ENCODE measurements around the gene ME1. TPM values are rescaled to one million over a fixed set of nuclear protein-coding genes. Genes with fewer than 3 reads are reported as not detected.
"Not testable (repeated sequence)": the region's sequence is repeated elsewhere in the genome, so short reads cannot be mapped to it uniquely, and the experiment has no call there.

The ME1 gene
- total RNA-seq: 10 to 100 TPM; 12.8 to 14.5 TPM
- long read RNA-seq, donor 1, transcript ME1-201 (14 exons, 3,371 nt): major isoform, 5 of 10 reads
- long read RNA-seq, donor 1, partial matches to known transcripts: 1 of 10 reads
- long read RNA-seq, donor 1, other reads (novel, unspliced or antisense): 4 of 10 reads
- long read RNA-seq, donor 2, transcript ME1-201 (14 exons, 3,371 nt): major isoform, 26 of 33 reads
- long read RNA-seq, donor 2, partial matches to known transcripts: 2 of 33 reads
- long read RNA-seq, donor 2, other reads (novel, unspliced or antisense): 5 of 33 reads

GRCh38 chr6:83430611-83431544 is at the start of gene ME1:
Gene ME1, minus strand, starts transcription at chr6:83431051. Its CDS starts 97 bp downstream, at chr6:83430954.
- peak; percentile 93 for DNase-seq (ENCODE audit: low spot score)
- intact Hi-C loops (cut with DNase I): loop anchor here in 1 of 2 donors (5.0 kb wide), 1 partner anchor 81 kb away; the partner anchor contains the start of gene PRSS35

DNA sequence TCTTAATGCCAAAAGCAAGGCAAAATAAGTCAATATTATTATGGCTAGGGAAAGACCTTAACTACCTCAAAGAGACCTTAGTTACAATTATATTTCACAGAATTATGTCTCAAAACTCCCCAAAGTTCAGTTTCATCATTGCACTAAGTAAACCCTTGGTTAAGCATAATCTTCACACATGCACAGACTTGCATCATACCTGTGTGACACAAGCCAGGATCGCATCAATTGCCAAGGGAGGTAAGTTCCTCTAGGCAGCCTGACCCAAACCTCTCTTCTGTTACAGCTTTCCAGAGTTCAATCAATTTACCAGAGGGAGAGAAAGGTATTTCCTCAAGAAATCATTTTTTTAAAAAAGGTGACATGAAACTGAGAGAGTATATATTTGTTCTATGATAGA is 49.6 kb upstream of the ME1 start:
- intact Hi-C loops (cut with DNase I): no loop called here
- no peak for DNase-seq (ENCODE audit: low spot score)

GRCh38 chr6:83479389-83479788 is 48.5 kb upstream of the ME1 start:
- no peak for DNase-seq (ENCODE audit: low spot score)
- intact Hi-C loops (cut with DNase I): no loop called here

GRCh38 chr6:83476971-83477370 is 46.1 kb upstream of the ME1 start:
- intact Hi-C loops (cut with DNase I): no loop called here
- no peak for DNase-seq (ENCODE audit: low spot score)

- no peak for DNase-seq (ENCODE audit: low spot score)
- intact Hi-C loops (cut with DNase I): no loop called here
These were observed 43.5 kb upstream of the ME1 start for GRCh38 chr6:83474309-83474708.

DNA sequence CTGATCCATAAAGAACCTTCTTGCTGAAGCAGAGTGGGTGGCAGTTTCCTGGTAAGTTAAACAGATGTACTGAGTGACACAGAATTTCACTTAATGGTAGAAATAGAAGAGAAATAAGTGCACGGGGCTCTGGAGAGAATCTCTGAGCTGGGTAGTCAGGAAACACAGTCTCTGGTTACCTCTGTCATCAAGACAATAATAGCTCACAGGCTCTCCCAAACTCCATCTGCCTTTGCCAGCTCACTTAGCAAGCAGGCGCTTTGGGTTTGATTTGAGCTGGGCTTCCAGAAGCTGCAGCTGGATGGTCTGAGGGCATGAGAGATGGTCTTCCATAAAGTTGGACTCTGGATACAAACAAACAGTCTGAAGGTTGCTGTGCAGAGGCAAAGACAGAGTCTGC is 41.9 kb upstream of the ME1 start:
- DNase-seq (ENCODE audit: low spot score): no peak
- intact Hi-C loops (cut with DNase I): no loop called here

- intact Hi-C loops (cut with DNase I): no loop called here
- DNase-seq (ENCODE audit: low spot score): no peak
These were observed 39.7 kb upstream of the ME1 start for GRCh38 chr6:83470587-83470986.

DNA sequence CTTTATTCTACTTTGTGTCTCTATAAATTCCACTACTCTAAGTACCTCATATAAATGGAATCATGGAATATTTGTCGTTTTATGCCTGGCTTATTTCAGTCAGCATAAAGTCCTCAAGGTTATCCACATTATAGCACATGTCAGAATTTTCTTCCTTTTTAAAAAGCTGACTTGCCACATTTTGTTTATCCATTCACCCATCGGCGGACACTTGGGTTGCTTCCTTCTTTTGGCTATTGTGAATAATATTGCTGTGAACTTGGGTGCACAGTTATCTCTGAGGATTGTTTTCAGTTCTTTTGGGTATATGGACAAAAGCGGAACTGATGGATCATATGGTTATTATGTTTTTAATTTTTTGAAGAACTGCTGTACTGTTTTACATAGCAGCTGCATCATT is 39.1 kb upstream of the ME1 start:
- no peak for DNase-seq (ENCODE audit: low spot score)
- intact Hi-C loops (cut with DNase I): no loop called here

DNA sequence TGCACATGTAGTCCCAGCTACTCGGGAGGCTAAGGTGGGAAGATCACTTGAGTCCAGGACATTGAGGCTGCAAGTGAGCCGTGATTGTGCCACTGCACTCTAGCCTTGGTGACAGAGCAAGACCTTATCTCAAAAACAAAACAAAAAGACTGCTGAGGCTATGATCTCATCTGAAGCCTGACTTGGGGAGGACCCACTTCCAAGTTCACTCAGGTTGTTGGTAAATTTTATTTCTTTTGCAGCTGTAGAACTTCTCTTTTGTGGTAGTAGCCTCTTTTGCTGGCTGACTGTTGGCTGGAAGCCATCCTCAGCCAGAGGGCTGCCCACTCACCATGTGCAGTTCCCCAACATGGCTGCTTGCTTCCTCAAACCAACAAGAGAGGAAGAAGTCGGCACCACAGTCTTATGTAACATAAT is 36.8 kb upstream of the ME1 start:
- DNase-seq (ENCODE audit: low spot score): peak; percentile 81
- intact Hi-C loops (cut with DNase I): no loop called here

- intact Hi-C loops (cut with DNase I): no loop called here
These were observed 35.5 kb upstream of the ME1 start for GRCh38 chr6:83466328-83466727.

DNA sequence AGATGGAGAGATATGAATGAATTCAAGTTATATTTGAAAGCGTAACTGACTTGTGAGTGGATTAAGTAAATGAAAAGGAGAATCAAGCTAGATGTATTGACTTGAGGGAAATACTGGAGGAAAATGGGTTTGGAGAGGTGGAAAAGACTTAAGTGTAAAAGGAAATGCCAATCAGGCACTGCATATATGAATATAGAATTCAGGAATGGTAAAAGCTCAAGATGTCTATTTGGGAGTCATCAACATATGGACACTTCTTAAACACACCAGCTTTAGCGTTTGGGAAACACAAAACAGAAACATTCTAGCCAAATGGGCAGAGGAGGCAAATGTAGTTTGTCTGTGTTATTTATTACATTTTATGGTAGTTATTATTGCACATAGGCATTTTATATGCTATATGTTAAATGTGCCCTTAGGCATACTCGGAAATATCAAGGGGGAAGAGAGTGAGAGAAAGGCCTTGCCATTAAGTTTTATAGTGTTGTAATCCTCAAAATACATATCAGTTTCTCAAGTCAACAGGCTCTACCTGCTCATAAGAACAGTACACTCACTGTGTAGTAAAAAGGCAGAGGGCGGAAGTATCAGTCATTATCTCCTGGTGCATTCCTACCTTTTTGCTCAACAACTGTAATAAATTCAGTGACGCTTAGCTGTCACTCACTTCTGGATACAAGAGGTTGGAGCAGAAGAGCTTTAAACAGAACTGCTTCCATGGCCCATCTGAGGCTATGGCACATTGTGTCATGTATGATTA is 33.7 kb upstream of the ME1 start:
- intact Hi-C loops (cut with DNase I): no loop called here
- DNase-seq (ENCODE audit: low spot score): no peak

More at GRCh38 chr6:83466328-83466727, 35.5 kb upstream of the ME1 start:
- no peak for DNase-seq (ENCODE audit: low spot score)

DNA sequence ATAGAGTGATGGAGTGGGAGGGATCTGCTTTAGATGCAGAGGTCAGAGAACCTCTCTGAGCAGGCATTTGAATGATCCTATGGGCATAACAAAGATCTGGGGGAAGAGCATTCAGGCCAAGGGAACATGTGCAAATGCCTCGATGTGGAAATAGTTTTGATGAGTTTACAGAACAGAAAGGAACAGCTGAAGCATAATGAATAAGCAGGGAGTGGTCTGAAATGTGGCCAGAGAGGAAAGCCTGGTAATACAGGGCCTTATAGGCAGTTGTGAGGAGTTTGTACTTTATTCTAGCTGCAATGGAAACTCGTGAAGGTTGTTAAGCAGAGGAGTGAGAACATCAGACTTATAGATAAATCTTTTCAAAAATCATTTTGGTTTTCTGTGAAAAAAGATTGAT is 33.0 kb upstream of the ME1 start:
- no peak for DNase-seq (ENCODE audit: low spot score)

GRCh38 chr6:83462524-83462923 is 31.7 kb upstream of the ME1 start:
- DNase-seq (ENCODE audit: low spot score): no peak
- intact Hi-C loops (cut with DNase I): no loop called here

More for the DNA sequence above, 33.0 kb upstream of the ME1 start:
- intact Hi-C loops (cut with DNase I): no loop called here

DNA sequence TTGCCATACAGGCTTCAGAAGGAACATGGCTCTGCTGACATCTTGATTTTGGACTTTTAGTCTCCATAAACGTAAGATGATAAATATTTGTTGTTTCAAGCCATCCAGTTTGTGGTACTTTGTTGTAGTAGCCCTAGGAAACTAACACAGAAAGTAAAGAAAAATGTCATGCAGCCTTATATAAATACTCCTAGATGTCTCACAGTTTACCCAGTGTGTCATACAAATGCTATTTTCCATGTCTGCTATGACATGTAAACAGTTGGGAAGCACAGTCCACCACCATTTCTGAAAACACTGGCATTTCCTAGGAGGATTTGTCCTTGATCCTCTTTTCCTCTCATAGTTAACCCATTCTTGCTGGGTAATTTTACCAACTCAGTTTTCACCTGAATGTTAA is 30.6 kb upstream of the ME1 start:
- intact Hi-C loops (cut with DNase I): no loop called here
- no peak for DNase-seq (ENCODE audit: low spot score)

DNA sequence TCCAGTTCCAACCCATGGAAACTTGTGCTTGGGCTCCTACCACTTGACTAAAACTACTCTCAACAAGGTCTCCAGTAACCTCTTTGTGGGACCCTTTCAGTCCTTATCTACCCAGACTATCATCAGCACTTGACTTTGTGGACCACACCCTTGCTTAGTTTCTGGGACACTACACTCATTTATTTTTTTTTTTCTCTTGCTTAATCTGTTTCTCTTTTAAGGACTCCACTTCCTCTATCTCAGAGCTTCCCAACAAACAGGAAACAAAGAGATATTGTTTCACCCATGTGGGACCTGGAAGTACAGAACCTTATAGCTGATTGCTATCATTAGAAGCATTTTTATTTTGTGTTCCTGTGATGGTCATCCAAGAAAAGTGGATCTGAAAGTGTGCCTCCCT is 28.8 kb upstream of the ME1 start:
- intact Hi-C loops (cut with DNase I): no loop called here
- no peak for DNase-seq (ENCODE audit: low spot score)

DNA sequence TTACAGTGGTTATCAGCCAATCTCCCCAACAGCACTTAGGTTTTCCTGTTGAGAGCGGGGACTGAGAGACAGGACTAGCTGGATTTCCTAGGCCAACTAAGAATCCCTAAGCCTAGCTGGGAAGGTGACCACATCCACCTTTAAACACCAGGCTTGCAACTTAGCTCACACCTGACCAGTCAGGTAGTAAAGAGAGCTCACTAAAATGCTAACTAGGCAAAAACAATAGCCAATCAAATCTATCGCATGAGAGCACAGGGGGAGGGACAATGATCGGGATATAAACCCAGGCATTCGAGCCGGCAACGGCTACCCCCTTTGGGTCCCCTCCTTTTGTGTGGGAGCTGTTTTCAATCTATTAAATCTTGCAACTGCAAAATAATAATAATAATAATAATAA is 19.2 kb upstream of the ME1 start:
- intact Hi-C loops (cut with DNase I); DNase-seq (ENCODE audit: low spot score): not testable (repeated sequence)

- intact Hi-C loops (cut with DNase I): loop anchor here in 1 of 2 donors (5.0 kb wide), 1 partner anchor 532 kb away; no protein-coding TSS in a partner anchor
- DNase-seq (ENCODE audit: low spot score): not testable (repeated sequence)
These were observed 13.3 kb upstream of the ME1 start for GRCh38 chr6:83444086-83444699.

GRCh38 chr6:83443516-83443915 is 12.7 kb upstream of the ME1 start:
- intact Hi-C loops (cut with DNase I): loop anchor here in 1 of 2 donors (5.0 kb wide), 1 partner anchor 531 kb away; no protein-coding TSS in a partner anchor
- no peak for DNase-seq (ENCODE audit: low spot score)

GRCh38 chr6:83442752-83443151 is 11.9 kb upstream of the ME1 start:
- no peak for DNase-seq (ENCODE audit: low spot score)
- intact Hi-C loops (cut with DNase I): loop anchor here in 1 of 2 donors (5.0 kb wide), 1 partner anchor 530 kb away; no protein-coding TSS in a partner anchor

Measured in posterior vena cava (tissue), 2 donors.